ENCODE results near the gene RCCD1. TPM values are rescaled to one million over a fixed set of nuclear protein-coding genes. Genes with fewer than 3 reads are reported as not detected.

RCCD1 gene
- total RNA-seq, 1 experiment from 2014 or later, result 26.1 TPM

- peak overlapping the region; percentile 36 for H3K27ac Mint-ChIP-seq
- TF ChIP-seq CREB1 (CRISPR knock-in tag; IDR thresholded peaks at IDR 0.05) (no peak), IRF2 (CRISPR knock-in tag; IDR thresholded peaks at IDR 0.05; ENCODE audit: borderline replicate concordance, low read depth) (no peak), NR2C2 (CRISPR knock-in tag; IDR thresholded peaks at IDR 0.05) (no peak), MXD4 (CRISPR knock-in tag; IDR thresholded peaks at IDR 0.05; ENCODE audit: borderline replicate concordance) (no peak), STAT6 (CRISPR knock-in tag; conservative IDR thresholded peaks at IDR 0.05; ENCODE audit: low read depth) (no peak), ZNF263 (CRISPR knock-in tag; IDR thresholded peaks at IDR 0.05; ENCODE audit: low read depth) (no peak), HMGA2 (CRISPR knock-in tag; IDR thresholded peaks at IDR 0.05) (no peak), USF2 (CRISPR knock-in tag; IDR thresholded peaks at IDR 0.05) (no peak), RELA (CRISPR knock-in tag; IDR thresholded peaks at IDR 0.05; ENCODE audit: borderline replicate concordance) (no peak), JUN (CRISPR knock-in tag; IDR thresholded peaks at IDR 0.05) (no peak), GRHL2 (CRISPR knock-in tag; IDR thresholded peaks at IDR 0.05; ENCODE audit: insufficient replicate concordance, severe bottlenecking) (no peak), NFATC4 (CRISPR knock-in tag; IDR thresholded peaks at IDR 0.05) (no peak), ZNF281 (CRISPR knock-in tag; IDR thresholded peaks at IDR 0.05) (no peak), TEAD4 (CRISPR knock-in tag; IDR thresholded peaks at IDR 0.05) (no peak)
- TF ChIP-seq, protein P1, sequence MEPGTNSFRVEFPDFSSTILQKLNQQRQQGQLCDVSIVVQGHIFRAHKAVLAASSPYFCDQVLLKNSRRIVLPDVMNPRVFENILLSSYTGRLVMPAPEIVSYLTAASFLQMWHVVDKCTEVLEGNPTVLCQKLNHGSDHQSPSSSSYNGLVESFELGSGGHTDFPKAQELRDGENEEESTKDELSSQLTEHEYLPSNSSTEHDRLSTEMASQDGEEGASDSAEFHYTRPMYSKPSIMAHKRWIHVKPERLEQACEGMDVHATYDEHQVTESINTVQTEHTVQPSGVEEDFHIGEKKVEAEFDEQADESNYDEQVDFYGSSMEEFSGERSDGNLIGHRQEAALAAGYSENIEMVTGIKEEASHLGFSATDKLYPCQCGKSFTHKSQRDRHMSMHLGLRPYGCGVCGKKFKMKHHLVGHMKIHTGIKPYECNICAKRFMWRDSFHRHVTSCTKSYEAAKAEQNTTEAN (CRISPR knock-in tag; IDR thresholded peaks at IDR 0.05), result no peak
- TF ChIP-seq, protein P2, sequence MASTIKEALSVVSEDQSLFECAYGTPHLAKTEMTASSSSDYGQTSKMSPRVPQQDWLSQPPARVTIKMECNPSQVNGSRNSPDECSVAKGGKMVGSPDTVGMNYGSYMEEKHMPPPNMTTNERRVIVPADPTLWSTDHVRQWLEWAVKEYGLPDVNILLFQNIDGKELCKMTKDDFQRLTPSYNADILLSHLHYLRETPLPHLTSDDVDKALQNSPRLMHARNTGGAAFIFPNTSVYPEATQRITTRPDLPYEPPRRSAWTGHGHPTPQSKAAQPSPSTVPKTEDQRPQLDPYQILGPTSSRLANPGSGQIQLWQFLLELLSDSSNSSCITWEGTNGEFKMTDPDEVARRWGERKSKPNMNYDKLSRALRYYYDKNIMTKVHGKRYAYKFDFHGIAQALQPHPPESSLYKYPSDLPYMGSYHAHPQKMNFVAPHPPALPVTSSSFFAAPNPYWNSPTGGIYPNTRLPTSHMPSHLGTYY (CRISPR knock-in tag; IDR thresholded peaks at IDR 0.05), result no peak
- TF ChIP-seq, protein P3, sequence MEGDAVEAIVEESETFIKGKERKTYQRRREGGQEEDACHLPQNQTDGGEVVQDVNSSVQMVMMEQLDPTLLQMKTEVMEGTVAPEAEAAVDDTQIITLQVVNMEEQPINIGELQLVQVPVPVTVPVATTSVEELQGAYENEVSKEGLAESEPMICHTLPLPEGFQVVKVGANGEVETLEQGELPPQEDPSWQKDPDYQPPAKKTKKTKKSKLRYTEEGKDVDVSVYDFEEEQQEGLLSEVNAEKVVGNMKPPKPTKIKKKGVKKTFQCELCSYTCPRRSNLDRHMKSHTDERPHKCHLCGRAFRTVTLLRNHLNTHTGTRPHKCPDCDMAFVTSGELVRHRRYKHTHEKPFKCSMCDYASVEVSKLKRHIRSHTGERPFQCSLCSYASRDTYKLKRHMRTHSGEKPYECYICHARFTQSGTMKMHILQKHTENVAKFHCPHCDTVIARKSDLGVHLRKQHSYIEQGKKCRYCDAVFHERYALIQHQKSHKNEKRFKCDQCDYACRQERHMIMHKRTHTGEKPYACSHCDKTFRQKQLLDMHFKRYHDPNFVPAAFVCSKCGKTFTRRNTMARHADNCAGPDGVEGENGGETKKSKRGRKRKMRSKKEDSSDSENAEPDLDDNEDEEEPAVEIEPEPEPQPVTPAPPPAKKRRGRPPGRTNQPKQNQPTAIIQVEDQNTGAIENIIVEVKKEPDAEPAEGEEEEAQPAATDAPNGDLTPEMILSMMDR (IDR thresholded peaks at IDR 0.05), result no peak
- TF ChIP-seq, protein P4, sequence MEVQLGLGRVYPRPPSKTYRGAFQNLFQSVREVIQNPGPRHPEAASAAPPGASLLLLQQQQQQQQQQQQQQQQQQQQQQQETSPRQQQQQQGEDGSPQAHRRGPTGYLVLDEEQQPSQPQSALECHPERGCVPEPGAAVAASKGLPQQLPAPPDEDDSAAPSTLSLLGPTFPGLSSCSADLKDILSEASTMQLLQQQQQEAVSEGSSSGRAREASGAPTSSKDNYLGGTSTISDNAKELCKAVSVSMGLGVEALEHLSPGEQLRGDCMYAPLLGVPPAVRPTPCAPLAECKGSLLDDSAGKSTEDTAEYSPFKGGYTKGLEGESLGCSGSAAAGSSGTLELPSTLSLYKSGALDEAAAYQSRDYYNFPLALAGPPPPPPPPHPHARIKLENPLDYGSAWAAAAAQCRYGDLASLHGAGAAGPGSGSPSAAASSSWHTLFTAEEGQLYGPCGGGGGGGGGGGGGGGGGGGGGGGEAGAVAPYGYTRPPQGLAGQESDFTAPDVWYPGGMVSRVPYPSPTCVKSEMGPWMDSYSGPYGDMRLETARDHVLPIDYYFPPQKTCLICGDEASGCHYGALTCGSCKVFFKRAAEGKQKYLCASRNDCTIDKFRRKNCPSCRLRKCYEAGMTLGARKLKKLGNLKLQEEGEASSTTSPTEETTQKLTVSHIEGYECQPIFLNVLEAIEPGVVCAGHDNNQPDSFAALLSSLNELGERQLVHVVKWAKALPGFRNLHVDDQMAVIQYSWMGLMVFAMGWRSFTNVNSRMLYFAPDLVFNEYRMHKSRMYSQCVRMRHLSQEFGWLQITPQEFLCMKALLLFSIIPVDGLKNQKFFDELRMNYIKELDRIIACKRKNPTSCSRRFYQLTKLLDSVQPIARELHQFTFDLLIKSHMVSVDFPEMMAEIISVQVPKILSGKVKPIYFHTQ (CRISPR knock-in tag; IDR thresholded peaks at IDR 0.05), result no peak
- TF ChIP-seq, protein P5, sequence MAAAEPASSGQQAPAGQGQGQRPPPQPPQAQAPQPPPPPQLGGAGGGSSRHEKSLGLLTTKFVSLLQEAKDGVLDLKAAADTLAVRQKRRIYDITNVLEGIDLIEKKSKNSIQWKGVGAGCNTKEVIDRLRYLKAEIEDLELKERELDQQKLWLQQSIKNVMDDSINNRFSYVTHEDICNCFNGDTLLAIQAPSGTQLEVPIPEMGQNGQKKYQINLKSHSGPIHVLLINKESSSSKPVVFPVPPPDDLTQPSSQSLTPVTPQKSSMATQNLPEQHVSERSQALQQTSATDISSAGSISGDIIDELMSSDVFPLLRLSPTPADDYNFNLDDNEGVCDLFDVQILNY (CRISPR knock-in tag; IDR thresholded peaks at IDR 0.05), result no peak
- no peak overlapping the region for H3K4me3 Mint-ChIP-seq
- peak; percentile 30 for ATAC-seq
- H3K27me3 Mint-ChIP-seq (ENCODE audit: low read depth), result no peaks in the 10 kb centered on the region; the same call in 1 of the 2 replicates
- ChIA-PET CTCF (interaction anchor here (0.6 to 3.8 kb wide), 3 partner anchors 16 to 133 kb away, joined by 4 to 24 read pairs (median 6); partner anchors contain the start of genes HDDC3 and UNC45A), POLR2A (no interaction called here)
- H3K4me1 Mint-ChIP-seq, result no peaks in the 10 kb centered on the region
- H3K36me3 Mint-ChIP-seq, result peaks cover 12% of the 10 kb centered on the region
- DNase-seq (ENCODE audit: low spot score), result no peak
- H3K9me3 Mint-ChIP-seq, result no peaks in the 10 kb centered on the region
These were observed 38.8 kb upstream of the RCCD1 start for GRCh38 chr15:90915808-90916440.

Data from WTC11 (cell line).